K562 (cell line): ENCODE results near the gene MIEF1. TPM values are rescaled to one million over a fixed set of nuclear protein-coding genes. Genes with fewer than 3 reads are reported as not detected.

Source experiments
- ARID1B ChIP-seq: fragments of 450-650 bp; IDR thresholded peaks from 2 replicates; pipeline ENCODE4 v1.6.1; 2016; ENCODE audit warnings: antibody characterized with exemption, mild to moderate bottlenecking, inconsistent platforms
- BCLAF1 ChIP-seq, 2 experiments: fragments of 450-650 bp in 1 of 2; IDR thresholded peaks; 2 replicates each; pipeline ENCODE4 v1.6.1; 2011 to 2017; ENCODE audit warnings: low read depth in 2 of 2, antibody characterized with exemption in 1 of 2, borderline replicate concordance in 1 of 2, low read length in 1 of 2, mild to moderate bottlenecking in 1 of 2, mixed read lengths in 1 of 2; ENCODE audit not compliant: control insufficient read depth in 1 of 2
- BCOR ChIP-seq: fragments of 450-650 bp; IDR thresholded peaks from 2 replicates; pipeline ENCODE4 v1.6.1; 2016
- CREM ChIP-seq: IDR thresholded peaks from 2 replicates; pipeline ENCODE4 v1.6.1; 2014; ENCODE audit warnings: antibody characterized with exemption, low read depth
- ELF4 ChIP-seq: fragments of 450-650 bp; formaldehyde crosslinking; IDR thresholded peaks from 2 replicates; pipeline ENCODE4 v1.4.0; 2022; ENCODE audit warnings: missing genetic modification characterization
- FOSL1 ChIP-seq: fragments of 200-800 bp; sonication (Bioruptor generic); conservative IDR thresholded peaks from 2 replicates; pipeline ENCODE4 v1.6.1; 2016; ENCODE audit warnings: missing genetic modification characterization, missing compliant biosample characterization
- FOXM1 ChIP-seq, 2 experiments: fragments of 450-650 bp in 1 of 2; sonication (generic) in 1 of 2; formaldehyde crosslinking in 1 of 2; IDR thresholded peaks; 2 replicates each; pipeline versions ENCODE4 v1.6.1 to v1.9.0; 2017 to 2022; ENCODE audit warnings: low read depth in 2 of 2, mild to moderate bottlenecking in 2 of 2, missing genetic modification reagents in 1 of 2, moderate library complexity in 1 of 2
- HLTF ChIP-seq: fragments of 450-650 bp; IDR thresholded peaks from 2 replicates; pipeline ENCODE4 v1.6.1; 2016
- IFI16 ChIP-seq: fragments of 250-450 bp; sonication (Bioruptor Pico); IDR thresholded peaks from 2 replicates; pipeline ENCODE4 v2.1.2; 2022; ENCODE audit warnings: mild to moderate bottlenecking, inconsistent platforms
- KLF16 ChIP-seq: IDR thresholded peaks from 2 replicates; pipeline ENCODE4 v1.6.1; 2016; ENCODE audit warnings: antibody characterized with exemption
- MED1 ChIP-seq: sonication (generic); formaldehyde crosslinking; IDR thresholded peaks from 2 replicates; pipeline ENCODE4 v1.8.1; 2023; ENCODE audit warnings: missing genetic modification reagents, borderline replicate concordance
- MNT ChIP-seq, 2 experiments: fragments of 450-650 bp; conservative IDR thresholded peaks; 2 replicates each; pipeline ENCODE4 v1.6.1; 2017; ENCODE audit warnings: mild to moderate bottlenecking in 2 of 2, moderate library complexity in 2 of 2
- NFIC ChIP-seq: fragments of 450-650 bp; IDR thresholded peaks from 2 replicates; pipeline ENCODE4 v1.6.1; 2017; ENCODE audit warnings: mild to moderate bottlenecking, inconsistent platforms
- RAD21 ChIP-seq, 2 experiments: fragments of 250-450 bp in 1 of 2; fragments of 450-650 bp in 1 of 2; sonication (Bioruptor Pico) in 1 of 2; formaldehyde crosslinking in 1 of 2; IDR thresholded peaks in 1 of 2; conservative IDR thresholded peaks in 1 of 2; 2 replicates each; pipeline versions ENCODE4 v1.4.0 to v1.8.0; 2020 to 2022; ENCODE audit warnings: mild to moderate bottlenecking in 2 of 2, moderate library complexity in 1 of 2
- RBM25 ChIP-seq: fragments of 200-400 bp; formaldehyde crosslinking; IDR thresholded peaks from 2 replicates; pipeline ENCODE4 v1.6.1; 2018; ENCODE audit warnings: low read length, low read depth, moderate library complexity; ENCODE audit not compliant: severe bottlenecking
- SMARCA4 ChIP-seq: fragments of 450-650 bp; IDR thresholded peaks from 2 replicates; pipeline ENCODE4 v1.6.1; 2016
- SOX6 ChIP-seq: fragments of 450-650 bp; IDR thresholded peaks from 2 replicates; pipeline ENCODE4 v1.6.1; 2014; ENCODE audit warnings: mild to moderate bottlenecking
- TCF7L2 ChIP-seq: fragments of 150-350 bp; IDR thresholded peaks from 2 replicates; pipeline ENCODE4 v1.6.1; 2016; ENCODE audit warnings: low read depth, mild to moderate bottlenecking, low read length, moderate library complexity
- TEAD4 ChIP-seq, 2 experiments: sonication (generic) in 1 of 2; formaldehyde crosslinking in 1 of 2; IDR thresholded peaks; 2 replicates each; pipeline versions ENCODE4 v1.6.1 to v1.8.0; 2012 to 2022; ENCODE audit warnings: borderline replicate concordance in 1 of 2, inconsistent platforms in 1 of 2, low read length in 1 of 2, mild to moderate bottlenecking in 1 of 2, missing genetic modification reagents in 1 of 2
- ZBTB2 ChIP-seq: fragments of 450-650 bp; IDR thresholded peaks from 2 replicates; pipeline ENCODE4 v1.6.1; 2016; ENCODE audit warnings: antibody characterized with exemption
- ZNF263 ChIP-seq: sonication (generic); formaldehyde crosslinking; IDR thresholded peaks from 2 replicates; pipeline ENCODE4 v1.8.0; 2022; ENCODE audit warnings: mild to moderate bottlenecking, missing genetic modification reagents, borderline replicate concordance
- ZNF274 ChIP-seq: IDR thresholded peaks from 2 replicates; pipeline ENCODE4 v1.6.1; 2011; ENCODE audit warnings: low read depth, mild to moderate bottlenecking, low read length, moderate library complexity, borderline replicate concordance
- ZNF584 ChIP-seq: fragments of 200-800 bp; sonication (Bioruptor generic); IDR thresholded peaks from 2 replicates; pipeline ENCODE4 v1.6.1; 2016; ENCODE audit warnings: low read depth, mild to moderate bottlenecking, missing genetic modification characterization, missing compliant biosample characterization
- ZNF75A ChIP-seq: fragments of 450-650 bp; formaldehyde crosslinking; IDR thresholded peaks from 2 replicates; pipeline ENCODE4 v1.4.0; 2020; ENCODE audit warnings: mild to moderate bottlenecking
- polyA plus RNA-seq, 8 experiments: library from polyadenylated mRNA; depleted of rRNA in 4 of 8; stranded (reverse) in 5 of 8; unstranded in 3 of 8; fragments of >200 nt; fragmentation: Nextera tagmentation in 2 of 8; fragmentation: Illumina TruSeq in 1 of 8; extraction: Ambion mirVana in 2 of 8; extraction: Trizol in 1 of 8; gene quantifications; 2 replicates each; pipeline versions ENCODE4 v1.2.1 to v1.2.3, GENCODE V29; 2011 to 2014; ENCODE audit warnings: inconsistent platforms in 1 of 8, missing spikeins in 1 of 8
- total RNA-seq, 7 experiments: library from RNA; depleted of rRNA in 6 of 7; stranded (reverse); fragments of >200 nt in 6 of 7; fragmentation: Illumina TruSeq in 2 of 7; extraction: Trizol in 2 of 7; gene quantifications; 2 replicates each; pipeline versions ENCODE4 v1.2.1 to v1.2.3, GENCODE V29; 2011 to 2021; ENCODE audit warnings: low replicate concordance in 1 of 7

Gene MIEF1
- total and polyA plus RNA-seq, 9 of the 15 experiments (the other 6 are each of a cell fraction or from before 2014, with no cell fraction given) = 10.9 to 51.8 (median 25.5) TPM

GRCh38 chr22:39452740-39453040 lies 49.4 kb upstream of the MIEF1 start (continued):
- TF ChIP-seq BCLAF1 (IDR thresholded peaks at IDR 0.05; ENCODE audit: borderline replicate concordance in 1 of 2, control insufficient read depth in 1 of 2, low read depth in 2 of 2, low read length in 1 of 2) = no peak
- TF ChIP-seq KLF16 = peak; percentile 86
- peak; percentile 79 for TF ChIP-seq FOXM1 (IDR thresholded peaks at IDR 0.05; ENCODE audit: low read depth)
- no peak for TF ChIP-seq FOXM1 (CRISPR knock-in tag; IDR thresholded peaks at IDR 0.05; ENCODE audit: low read depth)
- peak; percentile 97 for TF ChIP-seq ARID1B
- no peak for TF ChIP-seq RAD21 (CRISPR knock-in tag; conservative IDR thresholded peaks at IDR 0.05 in 1 of 2, IDR thresholded peaks at IDR 0.05 in 1 of 2)
- TF ChIP-seq FOSL1 (tag) = peak; percentile 34; the same call in 1 of the 2 replicates
- no peak for TF ChIP-seq ZNF263 (CRISPR knock-in tag)
- peak; percentile 40; the same call in 1 of the 2 replicates for TF ChIP-seq ZBTB2
- TF ChIP-seq MED1 (CRISPR knock-in tag) = no peak
- TF ChIP-seq SOX6 = peak; percentile 100
- TF ChIP-seq TCF7L2 = no peak
- peak; percentile 26; the same call in 1 of the 2 replicates for TF ChIP-seq ELF4
- no peak for TF ChIP-seq ZNF584
- peak; percentile 93 for TF ChIP-seq TEAD4 (IDR thresholded peaks at IDR 0.05; ENCODE audit: low read length)
- TF ChIP-seq TEAD4 (CRISPR knock-in tag; IDR thresholded peaks at IDR 0.05; ENCODE audit: borderline replicate concordance) = no peak
- TF ChIP-seq NFIC = peak; percentile 77
- peak; percentile 55; the same call in 1 of the 2 replicates for TF ChIP-seq HLTF
- no peak for TF ChIP-seq IFI16 (CRISPR knock-in tag)
- TF ChIP-seq ZNF274 = no peak
- TF ChIP-seq CREM = peak; percentile 66
- peak; percentile 61 for TF ChIP-seq BCOR
- no peak for TF ChIP-seq ZNF75A (CRISPR knock-in tag)
- 0 out of 4 replicates have a peak, but pooled peaks of 1 of the 2 experiments have one; percentile 37 for TF ChIP-seq MNT (conservative IDR thresholded peaks at IDR 0.05)
- TF ChIP-seq SMARCA4 = peak; percentile 90
- TF ChIP-seq RBM25 = no peak
